B cell (primary cell): ENCODE measurements around the gene EXOC4.

Source experiments
- CTCF ChIP-seq: fragments of 200-600 bp; IDR thresholded peaks from one replicate; pipeline ENCODE4 v1.8.0; 2022; ENCODE audit warnings: antibody characterized with exemption, mild to moderate bottlenecking
- EZH2 ChIP-seq: IDR thresholded peaks from 2 replicates; pipeline ENCODE4 v1.6.1; 2012; ENCODE audit warnings: borderline replicate concordance, low read depth, mild to moderate bottlenecking, moderate library complexity, low read length; ENCODE audit not compliant: insufficient read depth, poor library complexity, severe bottlenecking

DNA sequence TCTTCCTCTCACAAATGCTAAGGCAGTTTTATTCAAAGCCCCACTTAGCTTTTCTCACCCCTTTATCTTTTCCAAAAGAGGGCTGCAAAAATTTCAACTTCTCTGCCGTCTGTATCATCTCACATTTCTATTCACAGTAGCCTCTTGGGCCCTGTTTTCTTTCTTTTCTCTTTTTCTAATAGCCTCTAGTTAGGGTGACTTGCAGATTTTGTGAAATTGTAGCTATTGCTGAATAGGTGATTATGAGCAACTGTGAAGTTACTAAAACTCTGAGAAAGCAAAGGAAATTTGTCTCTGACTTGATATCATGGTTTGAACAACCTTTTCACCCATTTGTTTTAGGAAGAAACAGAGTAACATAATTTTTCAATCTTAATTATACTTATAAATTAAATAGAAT is 29.2 kb downstream of the EXOC4 start:
- TF ChIP-seq CTCF = no peak
- TF ChIP-seq EZH2 = no peak
